Neuron (in vitro differentiated cells): ENCODE data around the gene SLC22A4.

ENCODE experiments used
- H2AFZ ChIP-seq: one replicate; pipeline ENCODE4 v1.6.1; 2013; ENCODE audit warnings: low read depth, mild to moderate bottlenecking, inconsistent platforms, low read length, moderate library complexity
- H3K27me3 ChIP-seq: one replicate; pipeline ENCODE4 v1.6.1; 2013; ENCODE audit warnings: low read length; ENCODE audit not compliant: insufficient read depth
- H3K36me3 ChIP-seq: one replicate; pipeline ENCODE4 v1.6.1; 2013; ENCODE audit warnings: low read length; ENCODE audit not compliant: insufficient read depth
- H3K4me1 ChIP-seq: one replicate; pipeline ENCODE4 v1.6.1; 2013; ENCODE audit warnings: low read length; ENCODE audit not compliant: insufficient read depth
- H3K4me3 ChIP-seq: 2 replicates; pipeline ENCODE4 v1.5.1; 2013; ENCODE audit warnings: mild to moderate bottlenecking, low read length, moderate library complexity
- H3K9me3 ChIP-seq: one replicate; pipeline ENCODE4 v1.6.1; 2013; ENCODE audit warnings: low read length

The SLC22A4 gene

DNA sequence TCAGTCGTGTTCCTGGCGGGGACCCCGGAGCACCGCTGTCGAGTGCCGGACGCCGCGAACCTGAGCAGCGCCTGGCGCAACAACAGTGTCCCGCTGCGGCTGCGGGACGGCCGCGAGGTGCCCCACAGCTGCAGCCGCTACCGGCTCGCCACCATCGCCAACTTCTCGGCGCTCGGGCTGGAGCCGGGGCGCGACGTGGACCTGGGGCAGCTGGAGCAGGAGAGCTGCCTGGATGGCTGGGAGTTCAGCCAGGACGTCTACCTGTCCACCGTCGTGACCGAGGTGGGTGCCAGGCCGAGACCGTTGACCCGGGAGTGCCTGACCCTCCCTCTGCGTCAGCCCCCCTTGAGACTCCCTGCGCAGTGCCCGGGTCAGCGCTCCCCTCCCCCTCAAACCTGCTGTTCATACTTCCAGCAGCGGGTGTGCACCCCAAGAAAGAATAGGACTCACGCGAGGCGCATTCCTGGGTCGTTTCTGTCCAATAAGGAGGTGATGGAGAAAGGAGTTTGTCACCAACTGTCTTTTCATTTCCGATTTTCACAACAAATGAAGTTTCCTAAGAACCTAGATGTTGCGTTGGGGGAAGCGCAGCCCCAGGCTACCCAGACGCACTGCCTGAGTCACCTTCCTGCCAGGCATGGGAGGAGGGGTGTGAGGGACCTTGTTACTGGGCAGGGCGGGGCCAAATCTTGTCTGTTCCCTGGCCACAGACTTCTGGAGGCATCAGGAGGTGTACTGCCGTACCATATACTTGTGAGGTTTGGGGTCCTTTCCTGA is 722 bp downstream of the SLC22A4 start:
- H3K4me3 ChIP-seq, result peak overlapping the region; percentile 56
- no peaks in the 10 kb centered on the region for H3K36me3 ChIP-seq
- H3K27me3 ChIP-seq, result peaks cover 11% of the 10 kb centered on the region
- peak overlapping the region; percentile 90 for H2AFZ ChIP-seq
- H3K9me3 ChIP-seq, result no peaks in the 10 kb centered on the region
- H3K4me1 ChIP-seq, result peaks cover 10% of the 10 kb centered on the region

GRCh38 chr5:132295505-132296411 is 1.6 kb downstream of the SLC22A4 start:
- Histone ChIP-seq H3K27me3 (peaks cover 11% of the 10 kb centered on the region), H3K9me3 (no peaks in the 10 kb centered on the region), H3K4me1 (peaks cover 10% of the 10 kb centered on the region), H2AFZ (no peak overlapping the region), H3K36me3 (no peaks in the 10 kb centered on the region), H3K4me3 (no peak overlapping the region)

- Histone ChIP-seq H3K9me3 (no peaks in the 10 kb centered on the region), H3K4me1 (peaks cover 10% of the 10 kb centered on the region), H3K4me3 (no peak overlapping the region), H2AFZ (no peak overlapping the region), H3K27me3 (peaks cover 11% of the 10 kb centered on the region), H3K36me3 (no peaks in the 10 kb centered on the region)
These were observed 2.3 kb downstream of the SLC22A4 start for GRCh38 chr5:132296412-132297016.

GRCh38 chr5:132297211-132297940 is 3.2 kb downstream of the SLC22A4 start:
- no peak overlapping the region for H3K4me3 ChIP-seq
- no peak overlapping the region for H2AFZ ChIP-seq
- peaks cover 11% of the 10 kb centered on the region for H3K27me3 ChIP-seq
- H3K36me3 ChIP-seq, result no peaks in the 10 kb centered on the region
- H3K9me3 ChIP-seq, result no peaks in the 10 kb centered on the region
- H3K4me1 ChIP-seq, result peaks cover 10% of the 10 kb centered on the region

DNA sequence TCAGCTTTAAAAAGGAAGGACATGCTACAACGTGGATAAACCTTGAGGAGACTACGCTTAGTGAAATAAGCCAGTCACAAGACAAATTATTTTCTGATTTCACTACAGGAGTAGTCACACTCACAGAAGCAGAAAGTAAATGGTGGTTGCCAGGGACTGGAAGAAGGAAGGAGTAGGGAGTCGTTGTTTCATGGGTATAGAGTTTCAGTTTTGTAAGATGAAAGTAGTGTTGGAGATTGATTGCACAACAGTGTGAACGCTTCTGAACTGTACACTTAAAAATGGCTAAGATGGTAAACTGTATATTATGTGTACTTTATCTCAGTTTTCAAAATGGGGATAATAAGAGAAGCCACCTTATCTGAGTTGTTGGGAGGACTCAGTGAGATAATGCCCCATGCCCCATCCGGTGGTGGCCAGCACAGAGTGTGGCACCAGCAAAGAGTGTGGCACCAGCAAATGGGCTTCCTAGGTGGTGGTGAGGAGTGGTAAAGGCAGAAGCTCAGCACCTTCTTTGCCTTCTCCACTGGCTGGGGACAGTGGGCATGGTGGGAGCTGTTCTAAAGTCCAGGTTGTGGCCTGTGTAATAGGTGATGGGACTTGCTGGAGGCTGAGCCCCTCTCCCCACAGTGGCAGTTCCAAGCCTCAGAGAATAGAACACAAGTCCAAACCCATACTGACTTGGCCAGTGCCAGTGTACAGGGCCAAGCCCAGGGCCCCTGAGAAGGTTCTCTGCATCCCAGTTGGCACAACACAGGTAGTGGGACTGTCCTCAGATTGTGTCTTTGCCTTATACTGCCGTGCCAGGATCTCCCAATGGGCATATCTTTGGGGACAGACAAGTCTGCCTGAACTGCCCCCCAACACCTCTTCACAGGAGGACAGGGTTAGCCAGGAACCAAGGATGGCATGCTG is 4.4 kb downstream of the SLC22A4 start:
- peaks cover 11% of the 10 kb centered on the region for H3K27me3 ChIP-seq
- H3K4me3 ChIP-seq, result no peak overlapping the region
- no peaks in the 10 kb centered on the region for H3K36me3 ChIP-seq
- no peaks in the 10 kb centered on the region for H3K9me3 ChIP-seq
- H2AFZ ChIP-seq, result no peak overlapping the region
- H3K4me1 ChIP-seq, result peaks cover 10% of the 10 kb centered on the region

GRCh38 chr5:132299917-132300316 is 5.7 kb downstream of the SLC22A4 start:
- H3K4me3 ChIP-seq, result no peak overlapping the region
- peaks cover 10% of the 10 kb centered on the region for H3K27me3 ChIP-seq
- no peaks in the 10 kb centered on the region for H3K9me3 ChIP-seq

GRCh38 chr5:132300577-132301343 is 6.6 kb downstream of the SLC22A4 start:
- Histone ChIP-seq H3K9me3 (no peaks in the 10 kb centered on the region), H3K36me3 (no peaks in the 10 kb centered on the region), H2AFZ (no peak overlapping the region), H3K27me3 (peaks cover 2% of the 10 kb centered on the region), H3K4me3 (no peak overlapping the region), H3K4me1 (no peaks in the 10 kb centered on the region)

More at GRCh38 chr5:132299917-132300316, 5.7 kb downstream of the SLC22A4 start:
- H3K4me1 ChIP-seq, result peaks cover 5% of the 10 kb centered on the region
- H3K36me3 ChIP-seq, result no peaks in the 10 kb centered on the region
- H2AFZ ChIP-seq, result no peak overlapping the region

DNA sequence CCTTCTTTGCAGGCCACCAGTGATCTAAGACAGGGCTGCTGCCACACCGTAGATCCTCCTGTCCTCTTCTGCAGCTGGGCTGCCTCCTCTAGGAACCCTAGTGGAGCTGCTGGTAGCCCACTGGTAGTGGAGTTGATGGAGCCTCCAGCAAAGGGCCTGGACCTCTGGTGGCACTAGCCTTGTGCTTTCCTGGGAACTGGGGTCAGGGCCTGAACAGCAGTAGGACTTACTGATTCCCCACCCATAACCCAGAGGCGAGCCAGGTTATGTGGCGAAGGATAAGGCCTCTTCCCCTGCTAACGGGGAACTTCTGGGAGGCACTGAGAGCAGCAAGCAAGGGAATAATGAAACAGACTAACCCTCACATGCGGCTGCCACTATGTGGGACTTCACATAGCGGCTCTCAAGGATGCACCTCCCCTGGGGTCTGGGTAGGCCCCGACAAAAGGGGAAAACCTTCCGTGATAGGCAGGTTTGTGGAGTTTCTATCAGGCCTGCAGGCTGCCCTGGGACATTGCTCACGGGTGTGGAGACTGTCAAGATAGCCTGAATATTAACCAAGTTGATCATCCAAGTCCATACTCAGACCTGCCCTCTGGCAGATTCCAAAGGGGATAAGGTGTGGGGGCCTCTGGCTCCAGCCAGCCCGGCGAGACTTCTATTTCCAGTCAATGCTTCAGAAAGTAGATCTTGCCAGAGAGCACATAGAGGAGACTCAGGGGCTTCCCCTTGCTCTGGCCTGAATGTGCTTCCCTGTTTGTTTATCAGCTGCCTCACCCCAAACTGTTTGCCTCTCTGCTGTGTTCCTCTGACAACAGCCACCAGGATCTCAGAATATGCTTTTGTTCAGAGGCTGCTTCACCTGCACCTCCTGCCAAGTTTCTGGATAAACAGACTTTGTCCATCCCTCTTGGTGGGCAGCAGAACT is 7.4 kb downstream of the SLC22A4 start:
- Histone ChIP-seq H3K9me3 (no peaks in the 10 kb centered on the region), H3K36me3 (no peaks in the 10 kb centered on the region), H3K4me1 (no peaks in the 10 kb centered on the region), H3K4me3 (no peak overlapping the region), H3K27me3 (no peaks in the 10 kb centered on the region), H2AFZ (no peak overlapping the region)

DNA sequence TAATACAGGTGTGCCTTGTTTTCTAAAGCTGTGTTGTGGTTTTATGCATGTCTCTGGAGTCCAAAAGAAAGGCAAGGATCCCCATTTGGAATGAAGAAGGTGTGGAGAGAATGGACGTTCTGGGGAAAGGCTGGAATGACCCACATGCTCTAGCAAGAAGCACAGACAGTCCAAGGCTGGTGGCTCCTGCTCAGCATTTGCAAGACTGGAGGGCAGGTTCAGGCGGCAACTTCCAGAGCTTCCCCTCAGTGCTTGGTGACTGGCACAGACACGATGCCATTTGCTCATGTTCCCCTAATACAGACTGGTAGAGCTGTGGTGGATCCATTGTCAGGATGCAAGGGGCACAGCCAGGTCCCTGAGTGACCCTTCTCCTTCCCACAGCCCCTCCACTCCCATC is 8.2 kb downstream of the SLC22A4 start:
- Histone ChIP-seq H3K9me3 (no peaks in the 10 kb centered on the region), H3K4me3 (no peak overlapping the region), H2AFZ (no peak overlapping the region), H3K4me1 (no peaks in the 10 kb centered on the region), H3K27me3 (no peaks in the 10 kb centered on the region), H3K36me3 (no peaks in the 10 kb centered on the region)

GRCh38 chr5:132303589-132303988 is 9.4 kb downstream of the SLC22A4 start:
- no peaks in the 10 kb centered on the region for H3K27me3 ChIP-seq
- H3K4me3 ChIP-seq, result no peak overlapping the region
- no peaks in the 10 kb centered on the region for H3K36me3 ChIP-seq
- H3K4me1 ChIP-seq, result no peaks in the 10 kb centered on the region
- H3K9me3 ChIP-seq, result no peaks in the 10 kb centered on the region
- no peak overlapping the region for H2AFZ ChIP-seq

DNA sequence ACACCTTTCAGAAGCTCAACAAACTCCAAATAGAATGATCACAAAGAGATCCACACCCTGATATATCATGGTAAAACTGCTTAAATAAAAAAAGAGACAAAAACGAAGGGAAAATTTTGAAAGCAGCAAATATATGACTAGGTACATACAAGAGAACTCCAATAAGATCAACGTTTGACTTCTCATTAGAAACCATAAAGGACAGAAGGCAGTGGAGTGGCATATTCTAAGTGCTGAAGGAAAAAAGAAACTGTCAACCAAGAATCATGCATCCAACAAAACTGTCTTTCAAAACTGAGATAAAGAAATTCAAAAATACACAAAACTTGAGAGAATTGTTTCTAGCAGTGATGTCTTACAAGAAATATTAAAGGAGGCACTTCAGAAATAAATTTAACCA is 11.2 kb downstream of the SLC22A4 start:
- Histone ChIP-seq H3K4me1 (peaks cover 2% of the 10 kb centered on the region), H2AFZ (no peak overlapping the region), H3K9me3 (no peaks in the 10 kb centered on the region), H3K27me3 (no peaks in the 10 kb centered on the region), H3K4me3 (no peak overlapping the region), H3K36me3 (no peaks in the 10 kb centered on the region)
